Sigmoid colon (tissue), 4 donors: ENCODE measurements around the gene OR10P1.

Experiments used
- CTCF ChIP-seq, 4 experiments: fragments of 450-650 bp in 3 of 4; fragments of 200-600 bp in 1 of 4; IDR thresholded peaks; one replicate each; pipeline ENCODE4 v1.5.1; 2016 to 2019; ENCODE audit warnings: antibody characterized with exemption in 4 of 4, mild to moderate bottlenecking in 3 of 4, moderate library complexity in 2 of 4
- EP300 ChIP-seq, 4 donors: sonication (generic); formaldehyde crosslinking; IDR thresholded peaks; one replicate each; pipeline ENCODE4 v1.6.1; 2017; ENCODE audit warnings: antibody characterized with exemption in 4 of 4
- POLR2A ChIP-seq, 2 donors: fragments of 450-650 bp; IDR thresholded peaks; one replicate each; pipeline ENCODE4 v1.6.1; 2016; ENCODE audit warnings: antibody characterized with exemption in 2 of 2, mild to moderate bottlenecking in 2 of 2, moderate library complexity in 2 of 2
- POLR2AphosphoS5 ChIP-seq, 4 donors: sonication (generic); formaldehyde crosslinking; IDR thresholded peaks; one replicate each; pipeline ENCODE4 v1.6.1; 2017; ENCODE audit warnings: antibody characterized with exemption in 4 of 4

GRCh38 chr12:55671746-55672145, 35.1 kb downstream of the OR10P1 start:
- no peak for TF ChIP-seq CTCF (IDR thresholded peaks at IDR 0.05)
- no peak for TF ChIP-seq POLR2AphosphoS5 (IDR thresholded peaks at IDR 0.05)
- TF ChIP-seq POLR2A (IDR thresholded peaks at IDR 0.05): no peak
- TF ChIP-seq EP300 (IDR thresholded peaks at IDR 0.05): no peak
